ENCODE data around the gene TBCD.

DNA sequence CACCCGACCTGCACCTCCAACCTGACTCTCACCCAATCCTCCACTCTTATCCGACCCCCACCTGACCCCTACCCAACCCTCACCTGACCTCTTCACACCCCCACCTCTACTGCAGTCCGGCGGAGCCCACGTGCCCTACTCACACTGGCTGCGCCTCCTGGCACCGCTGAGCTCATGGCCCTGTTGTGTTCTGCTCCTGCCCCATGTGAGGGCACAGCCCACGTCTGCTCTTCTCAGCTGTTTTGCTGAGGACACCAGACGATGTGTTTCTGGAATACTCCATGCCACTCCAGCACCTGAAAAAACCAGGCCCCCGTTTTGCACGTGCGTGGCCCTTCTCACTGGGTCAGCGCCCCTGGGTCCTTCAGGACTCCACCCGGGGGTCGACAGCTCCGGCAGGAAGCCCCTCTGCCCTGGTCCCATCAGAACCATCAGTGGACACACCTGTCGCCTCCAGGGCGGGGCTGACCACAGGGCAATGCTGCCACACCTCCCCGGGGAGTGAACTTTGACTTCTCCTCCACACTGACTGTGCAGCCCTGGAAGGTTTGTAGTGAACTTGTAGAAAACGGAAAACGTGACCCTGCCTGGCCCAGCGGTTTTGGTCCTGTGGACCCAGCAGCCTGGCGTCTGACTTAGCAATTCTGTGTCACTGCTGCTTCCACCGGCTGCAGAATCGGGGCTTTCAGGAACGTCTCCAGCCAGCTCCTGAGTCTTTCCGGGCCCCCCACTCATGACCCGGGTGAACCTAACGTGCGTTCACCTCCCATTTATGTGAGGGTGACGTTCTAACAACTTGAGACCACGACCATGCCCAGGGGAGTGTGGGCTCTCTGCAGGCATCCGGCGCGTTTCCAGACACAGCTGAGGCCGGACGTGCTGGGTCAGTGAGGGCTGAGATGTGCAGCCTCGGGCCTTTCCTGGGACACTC lies 47.7 kb upstream of the TBCD start:
- no peak for TF ChIP-seq CTCF (IDR thresholded peaks at IDR 0.05; ENCODE audit: insufficient read depth, low read length, poor library complexity, severe bottlenecking)
- no peak for TF ChIP-seq EZH2phosphoT487 (conservative IDR thresholded peaks at IDR 0.05; ENCODE audit: low read length)
